Activated gamma-delta T cell treated with anti-CD3 and anti-CD28 coated beads, Interleukin-2, amount 50 U/mL, for 16 hours (primary cell): Measurements from ENCODE around the gene SPEM2.
A peak's percentile ranks its signal among the peaks of the same experiment; 100 is the strongest.

Experiments used
- DNase-seq: peaks from one replicate; pipeline ENCODE4 v3.0.0-alpha.2; 2020; ENCODE audit warnings: low read depth

The SPEM2 gene

DNA sequence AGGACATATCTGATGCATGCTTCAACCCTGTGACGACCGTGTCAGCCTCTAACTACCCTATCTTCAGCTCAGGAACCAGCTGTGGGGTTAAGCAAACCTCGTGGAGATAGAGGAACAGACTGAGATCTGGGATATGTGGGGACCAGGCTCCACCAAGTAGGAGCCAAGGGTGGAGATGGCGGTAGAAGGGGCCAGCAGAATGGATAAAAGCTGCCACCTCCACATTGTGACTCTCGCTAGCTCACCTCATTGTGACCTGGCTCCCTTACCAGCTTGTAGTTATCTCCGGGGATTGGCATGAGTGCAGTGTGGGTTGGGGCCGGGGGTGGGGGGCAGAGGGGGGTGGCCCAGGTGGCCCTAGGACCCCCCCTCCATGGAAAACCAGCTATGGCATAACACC is at the start of gene SPEM2:
Gene SPEM2, plus strand, starts transcription at position 301 of the 400 bp plus-strand sequence. Its CDS starts 73 bp downstream, at position 374.
- DNase-seq: no peak

DNA sequence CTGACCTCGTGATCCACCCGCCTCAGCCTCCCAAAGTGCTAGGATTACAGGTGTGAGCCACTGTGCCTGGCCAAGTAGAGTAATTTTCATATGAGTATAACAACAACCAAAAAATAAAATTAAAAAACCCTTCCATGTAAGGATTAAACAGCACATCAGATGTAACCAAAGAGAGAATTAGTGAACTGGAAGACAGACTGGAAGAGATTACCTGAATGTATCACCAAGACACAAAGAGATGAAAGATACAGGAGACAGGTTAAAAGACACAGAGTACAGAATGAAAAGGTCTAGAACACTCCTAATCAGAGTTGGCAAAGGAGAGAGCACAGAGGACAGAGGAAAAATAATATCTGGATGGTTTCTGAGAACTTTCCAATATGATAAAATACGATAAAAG is 46.3 kb upstream of the SPEM2 start:
- no peak for DNase-seq

DNA sequence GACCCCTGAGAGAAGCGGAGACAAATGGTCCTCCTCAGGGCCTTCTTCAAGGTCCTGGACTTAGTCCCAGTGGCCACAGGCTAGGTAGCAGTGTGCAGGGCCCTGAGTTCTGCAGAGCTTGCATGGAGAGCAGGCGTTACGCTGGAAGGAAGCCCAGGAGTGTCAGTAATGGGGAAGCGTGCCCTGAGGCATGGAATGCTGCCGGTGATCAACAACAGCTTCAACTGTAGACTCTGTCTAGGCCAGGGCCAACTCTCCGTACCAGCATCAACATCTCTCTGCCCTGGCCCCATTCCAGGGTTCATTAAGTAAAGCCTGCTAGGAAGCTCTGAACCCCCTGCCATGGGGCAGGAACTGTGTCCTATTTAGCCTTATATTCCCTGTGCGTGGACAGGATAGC is 45.1 kb upstream of the SPEM2 start:
- DNase-seq: no peak

DNA sequence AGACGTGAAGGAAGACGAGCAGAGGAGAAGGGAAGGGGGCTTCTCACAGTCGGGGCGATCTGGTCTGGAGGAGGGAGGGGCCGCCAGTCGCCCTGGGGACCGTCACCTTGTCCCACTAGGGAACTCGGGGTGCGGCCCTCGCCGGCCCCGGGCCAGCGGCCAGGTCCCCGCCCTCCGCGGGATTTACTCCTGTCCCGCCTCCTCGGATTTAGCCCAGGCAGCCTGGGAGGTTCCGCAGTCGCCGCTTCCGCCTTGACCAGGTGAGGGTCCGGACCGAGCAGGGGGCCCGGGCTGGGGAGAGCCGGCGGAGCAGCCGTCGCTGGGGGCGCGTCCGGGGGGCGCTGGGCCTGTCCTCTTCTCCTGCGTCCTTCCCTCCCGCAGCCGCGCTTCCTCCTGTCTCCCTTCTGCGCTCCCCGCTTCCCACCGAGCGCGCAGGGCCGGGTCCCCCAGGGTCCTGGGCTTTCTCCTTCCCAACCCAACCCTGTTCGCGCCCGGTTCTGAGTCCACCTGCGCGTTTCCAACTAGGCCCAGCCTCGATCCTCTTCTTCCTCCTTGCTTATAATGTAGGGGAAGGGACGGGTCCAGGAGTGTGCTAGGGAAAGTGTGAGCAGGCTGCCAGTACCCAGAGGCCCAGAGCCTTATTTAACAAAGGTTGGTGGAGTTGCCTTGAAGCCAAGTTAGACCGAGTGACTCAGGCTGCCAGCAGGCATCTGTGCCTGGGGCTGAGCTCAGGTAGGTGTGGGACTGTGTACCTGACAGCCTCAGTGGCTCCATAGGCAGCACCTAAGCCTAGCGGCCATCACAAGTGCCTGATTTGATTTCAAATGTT is 44.3 kb upstream of the SPEM2 start, which contains the start of gene TNK1:
Gene TNK1, plus strand, starts transcription at position 235 of the 829 bp plus-strand sequence. CDS start 1,838 bp downstream, outside the sequence.
- no peak for DNase-seq

DNA sequence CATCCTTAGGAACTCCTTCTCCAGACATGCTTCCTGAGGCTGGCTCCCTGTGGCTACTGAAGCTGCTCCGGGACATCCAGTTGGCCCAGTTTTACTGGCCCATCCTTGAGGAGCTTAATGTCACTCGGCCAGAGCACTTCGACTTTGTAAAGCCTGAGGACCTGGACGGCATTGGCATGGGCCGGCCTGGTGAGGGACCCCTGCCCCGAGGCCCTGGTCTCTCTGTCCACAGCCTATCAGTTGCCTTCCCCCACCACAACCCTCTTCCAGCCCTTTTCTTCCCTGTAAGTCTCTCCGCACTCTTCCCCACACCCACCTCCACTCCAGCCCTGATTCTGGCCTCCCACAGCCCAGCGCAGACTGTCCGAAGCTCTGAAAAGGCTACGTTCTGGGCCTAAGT is 42.5 kb upstream of the SPEM2 start:
- DNase-seq: no peak

DNA sequence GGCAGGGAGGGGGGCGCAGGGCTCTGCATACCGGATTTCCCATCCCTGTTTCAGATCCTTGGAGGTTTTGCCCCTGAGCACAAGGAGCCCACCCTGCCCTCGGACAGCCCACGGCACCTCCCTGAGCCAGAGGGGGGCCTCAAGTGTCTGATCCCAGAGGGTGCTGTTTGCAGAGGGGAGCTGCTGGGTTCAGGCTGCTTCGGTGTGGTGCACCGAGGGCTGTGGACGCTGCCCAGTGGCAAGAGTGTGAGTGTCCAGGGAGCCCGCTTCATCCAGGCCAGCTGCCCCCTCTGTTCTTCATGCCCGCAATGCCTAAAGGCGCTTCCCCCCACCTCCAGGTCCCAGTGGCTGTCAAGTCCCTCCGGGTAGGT is 42.1 kb upstream of the SPEM2 start:
- DNase-seq: no peak

DNA sequence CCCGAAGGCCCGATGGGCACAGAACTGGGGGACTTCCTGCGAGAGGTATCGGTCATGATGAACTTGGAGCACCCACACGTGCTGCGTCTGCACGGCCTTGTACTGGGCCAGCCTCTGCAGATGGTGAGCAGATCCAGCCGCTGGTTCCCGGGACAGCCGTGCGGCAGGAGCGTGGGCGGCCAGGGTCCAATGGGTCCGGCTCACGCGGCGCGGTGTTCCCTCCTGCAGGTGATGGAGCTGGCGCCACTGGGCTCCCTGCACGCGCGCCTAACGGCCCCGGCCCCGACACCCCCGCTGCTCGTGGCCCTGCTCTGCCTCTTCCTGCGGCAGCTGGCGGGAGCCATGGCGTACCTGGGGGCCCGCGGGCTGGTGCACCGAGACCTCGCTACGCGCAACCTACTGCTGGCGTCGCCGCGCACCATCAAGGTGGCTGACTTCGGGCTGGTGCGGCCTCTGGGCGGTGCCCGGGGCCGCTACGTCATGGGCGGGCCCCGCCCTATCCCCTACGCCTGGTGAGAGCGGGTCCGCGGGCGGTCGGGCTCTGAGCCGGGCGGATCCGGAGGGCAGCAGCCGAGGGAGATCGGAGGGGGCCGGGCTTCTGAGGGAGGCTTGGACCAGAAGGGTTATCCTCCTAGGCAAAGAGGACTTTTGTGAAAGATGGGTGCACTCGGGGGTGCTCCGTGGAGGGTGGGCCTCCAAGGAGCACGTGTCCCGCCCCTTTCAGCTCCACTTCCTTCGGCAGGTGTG is 41.5 kb upstream of the SPEM2 start:
- DNase-seq: peak; percentile 64

DNA sequence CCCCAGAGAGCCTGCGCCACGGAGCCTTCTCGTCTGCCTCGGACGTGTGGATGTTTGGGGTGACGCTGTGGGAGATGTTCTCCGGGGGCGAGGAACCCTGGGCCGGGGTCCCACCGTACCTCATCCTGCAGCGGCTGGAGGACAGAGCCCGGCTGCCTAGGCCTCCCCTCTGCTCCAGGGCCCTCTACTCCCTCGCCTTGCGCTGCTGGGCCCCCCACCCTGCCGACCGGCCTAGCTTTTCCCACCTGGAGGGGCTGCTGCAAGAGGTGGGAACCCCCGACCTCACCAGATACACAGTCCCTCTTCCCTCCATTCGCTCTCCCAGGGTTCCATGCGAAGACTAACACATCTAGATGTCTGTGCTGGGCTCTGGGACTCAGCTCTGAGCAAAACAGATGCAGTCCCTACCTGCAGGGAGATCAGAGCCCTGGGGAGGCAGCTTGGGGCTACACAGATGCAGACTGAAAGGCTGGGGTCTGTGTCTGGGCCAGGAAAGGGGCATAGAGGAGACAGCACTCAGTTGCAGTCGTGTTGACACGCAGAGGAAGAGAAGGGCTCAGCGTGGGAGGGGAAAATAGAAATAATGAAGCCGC is 40.8 kb upstream of the SPEM2 start:
- no peak for DNase-seq

DNA sequence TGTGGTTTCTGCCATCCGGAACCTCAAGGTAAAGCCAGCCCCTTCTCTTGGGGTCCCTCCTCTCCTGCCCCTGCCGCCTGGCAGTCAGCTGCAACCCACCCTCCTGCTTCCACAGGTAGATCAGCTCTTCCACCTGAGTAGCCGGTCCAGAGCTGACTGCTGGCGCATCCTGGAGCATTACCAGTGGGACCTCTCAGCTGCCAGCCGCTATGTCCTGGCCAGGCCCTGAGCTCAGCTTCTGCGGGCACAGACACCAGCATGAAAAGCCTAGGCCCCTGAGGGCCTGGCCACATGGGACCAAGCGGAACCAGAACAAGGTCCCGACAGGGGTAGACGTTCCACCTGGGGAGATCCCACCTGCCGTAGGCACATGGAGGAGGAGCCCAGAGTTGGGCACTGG is 36.6 kb upstream of the SPEM2 start:
- no peak for DNase-seq

DNA sequence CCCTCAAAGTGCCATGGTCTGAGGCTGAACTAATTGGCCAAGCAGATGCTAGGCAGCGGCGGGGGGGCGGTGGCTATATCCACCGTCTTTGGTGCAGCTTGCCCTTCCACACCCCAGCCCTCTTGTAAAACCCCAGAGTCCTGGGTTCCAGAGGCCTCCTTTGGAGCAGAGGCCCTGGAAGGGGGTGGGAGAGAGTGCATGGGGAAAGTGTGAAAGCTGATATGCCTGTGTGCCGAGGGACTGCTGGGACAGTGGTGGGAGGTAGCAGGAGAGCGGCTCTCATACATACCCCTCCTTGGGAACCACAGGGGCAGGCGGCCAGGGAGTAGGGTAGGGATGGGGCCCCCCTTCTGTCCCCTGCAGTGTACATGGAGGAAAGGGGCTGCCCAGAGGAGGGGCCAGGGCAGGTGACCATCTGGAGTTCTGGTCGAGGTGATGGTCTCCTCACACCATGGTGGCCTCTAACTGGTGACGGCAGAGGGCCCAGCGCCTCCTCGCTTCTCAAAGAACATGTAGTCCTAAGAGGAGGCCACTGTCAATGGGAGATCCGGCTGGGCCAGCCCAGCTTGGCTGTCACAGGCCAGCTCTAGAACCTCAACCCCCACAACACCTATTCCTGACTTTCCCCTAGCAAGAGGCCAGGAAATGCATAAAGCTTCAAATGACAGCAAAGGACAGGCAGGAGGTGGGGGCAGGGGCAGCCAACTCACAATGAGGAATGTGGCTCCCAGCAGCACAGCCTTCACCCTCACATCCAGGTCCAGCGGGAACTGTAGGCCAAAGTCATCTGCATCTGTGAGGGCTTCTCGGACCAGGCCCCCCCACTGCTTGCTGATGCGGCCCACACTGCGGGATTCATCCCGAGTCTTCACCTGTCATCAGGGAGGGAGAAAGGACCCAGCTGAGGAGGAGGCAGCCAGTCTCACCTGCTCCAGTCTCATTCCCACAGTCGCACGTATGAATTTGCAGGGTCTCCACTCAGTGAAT is 35.2 kb upstream of the SPEM2 start:
- no peak for DNase-seq

DNA sequence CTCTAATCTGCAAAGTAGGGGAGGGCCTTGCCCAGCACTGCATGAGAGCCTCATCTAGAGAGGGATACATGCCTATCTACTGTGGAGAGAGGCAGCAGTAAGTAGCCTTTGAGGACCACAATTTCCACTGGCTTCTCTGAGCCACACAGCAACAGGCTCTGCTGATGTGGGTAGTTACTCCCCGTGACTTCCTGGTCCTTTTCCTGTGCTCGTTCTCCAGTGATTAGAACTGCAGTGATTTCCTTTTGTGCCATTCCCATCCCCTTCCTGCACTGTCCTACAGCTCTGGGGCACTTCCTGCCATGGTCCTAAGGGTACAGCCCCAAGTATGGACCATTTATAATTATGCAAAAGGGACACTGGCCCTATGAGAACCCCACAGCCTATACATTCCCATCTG is 34.1 kb upstream of the SPEM2 start:
- DNase-seq: no peak

DNA sequence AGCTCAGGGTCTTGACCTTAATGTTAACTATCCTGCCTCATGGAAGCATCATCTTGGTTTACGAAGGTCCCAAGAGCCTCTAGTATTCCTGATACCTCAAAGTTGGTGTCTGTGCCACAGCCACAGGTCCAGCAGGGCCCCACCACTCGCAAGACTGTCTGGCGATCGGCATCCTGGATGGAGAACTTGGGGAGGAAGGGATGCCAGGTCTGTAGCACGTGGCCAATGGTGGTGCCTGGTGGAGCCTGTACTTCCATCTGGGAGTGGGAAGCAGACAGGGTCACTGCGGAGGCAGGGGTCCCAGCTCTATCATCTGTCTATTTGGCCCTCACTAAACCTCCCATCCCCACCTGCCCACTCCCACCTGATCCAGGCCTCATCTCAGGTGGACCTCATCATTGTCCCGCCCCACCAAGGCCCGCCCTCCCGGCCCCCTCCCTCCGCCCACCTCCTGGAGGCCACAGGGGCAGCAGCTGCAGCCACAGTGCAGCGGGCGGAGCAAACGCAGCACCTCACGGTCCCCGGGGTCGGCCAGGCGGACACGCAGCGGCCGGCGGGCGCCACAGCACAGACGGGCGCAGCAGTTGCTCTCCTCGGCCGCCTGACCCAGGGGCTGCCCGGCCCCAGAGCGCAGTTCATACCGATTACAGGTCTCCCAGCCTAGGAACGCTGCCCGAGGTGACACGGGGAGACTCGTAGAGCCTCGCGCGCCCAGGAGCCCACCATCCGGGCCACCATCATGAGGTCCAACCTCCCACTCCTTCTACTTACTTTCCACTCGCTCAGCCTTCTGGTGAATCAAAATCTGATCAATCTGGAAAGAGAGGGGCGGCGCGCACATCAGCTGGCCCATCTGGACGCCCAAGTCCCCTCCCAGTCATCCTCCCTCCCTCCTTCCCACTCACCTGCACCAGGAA is 32.5 kb upstream of the SPEM2 start:
- DNase-seq: no peak

DNA sequence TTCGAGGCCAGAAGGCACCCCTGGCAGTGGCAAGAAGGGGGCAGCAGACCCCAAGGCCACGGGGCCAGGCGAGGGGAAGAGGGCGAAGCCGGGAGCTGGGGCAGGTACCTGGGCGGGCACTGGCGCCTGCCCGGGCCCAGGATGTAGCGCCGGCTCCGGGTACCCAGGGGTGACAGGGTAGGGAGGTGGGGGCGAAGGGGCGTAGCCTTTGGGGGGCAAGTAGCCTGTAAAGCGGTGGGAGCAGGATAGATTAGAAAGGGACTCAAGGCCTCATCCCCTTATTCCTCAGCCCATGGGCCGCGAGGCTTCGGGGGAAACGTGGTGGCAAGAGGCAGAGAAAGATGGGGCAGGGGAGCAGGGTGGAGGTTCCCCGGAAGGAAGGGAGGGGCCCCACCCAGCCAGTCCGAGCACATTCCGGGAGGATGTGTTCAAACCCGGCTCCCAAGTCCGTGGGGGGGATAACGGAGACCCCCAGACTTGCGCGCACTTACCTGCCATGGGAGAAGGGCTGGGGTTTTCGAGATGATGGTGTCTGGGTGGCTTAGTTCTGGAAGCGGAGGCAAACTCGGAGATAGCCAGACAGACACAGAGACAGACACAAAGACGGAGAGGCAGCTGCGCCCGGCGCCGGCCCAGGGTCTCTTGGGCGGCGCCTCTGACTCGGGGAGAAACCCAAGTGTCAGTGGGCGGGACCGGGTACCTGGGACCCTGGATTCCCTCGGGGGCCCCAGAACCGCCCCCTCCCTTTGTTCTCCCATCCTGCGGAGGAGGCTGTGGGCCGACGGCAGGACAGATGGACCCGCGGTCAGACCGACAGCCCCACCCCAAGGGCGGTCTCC is 31.6 kb upstream of the SPEM2 start:
- DNase-seq: peak; percentile 42

DNA sequence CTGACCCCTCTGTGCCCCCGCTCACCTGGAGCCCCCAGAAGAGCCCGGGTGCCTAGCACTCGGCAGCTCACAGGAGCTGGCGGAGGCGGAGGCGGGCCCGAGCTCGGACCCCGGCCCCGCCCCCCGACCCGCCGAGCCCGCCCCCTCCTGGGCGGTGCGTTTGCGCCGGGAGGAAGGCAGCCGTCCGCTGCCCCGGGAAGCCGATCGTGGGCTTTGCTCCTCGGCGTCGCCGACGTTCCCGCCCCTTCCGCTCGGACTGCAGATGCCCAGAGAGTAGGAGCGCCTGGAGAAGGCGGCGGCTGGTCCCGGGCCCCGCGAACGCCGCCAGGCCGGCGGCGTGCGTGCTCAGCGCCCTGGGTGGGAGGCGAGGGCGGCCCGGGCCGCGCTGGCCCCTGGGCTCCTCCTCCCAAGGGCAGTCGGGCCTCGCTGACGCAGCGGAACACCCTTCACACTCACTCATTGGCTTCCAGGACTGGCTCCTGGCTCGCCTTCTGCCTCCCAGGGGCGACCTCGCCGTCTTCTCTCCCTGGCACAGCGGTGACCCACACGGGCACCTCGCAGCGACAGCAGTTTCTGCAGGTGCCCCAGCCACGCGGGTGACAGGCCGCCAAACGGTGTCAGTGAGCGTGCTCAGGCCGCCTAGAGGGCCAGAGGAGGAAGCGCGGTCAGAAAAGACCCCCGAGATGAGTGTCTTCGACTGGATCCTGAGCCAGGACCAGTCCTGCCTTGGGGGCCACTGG is 30.8 kb upstream of the SPEM2 start, which contains the start of gene PLSCR3:
Gene PLSCR3, minus strand, starts transcription at position 74 of the 740 bp plus-strand sequence. CDS start 415 bp downstream, outside the sequence.
- DNase-seq: peak; percentile 69

DNA sequence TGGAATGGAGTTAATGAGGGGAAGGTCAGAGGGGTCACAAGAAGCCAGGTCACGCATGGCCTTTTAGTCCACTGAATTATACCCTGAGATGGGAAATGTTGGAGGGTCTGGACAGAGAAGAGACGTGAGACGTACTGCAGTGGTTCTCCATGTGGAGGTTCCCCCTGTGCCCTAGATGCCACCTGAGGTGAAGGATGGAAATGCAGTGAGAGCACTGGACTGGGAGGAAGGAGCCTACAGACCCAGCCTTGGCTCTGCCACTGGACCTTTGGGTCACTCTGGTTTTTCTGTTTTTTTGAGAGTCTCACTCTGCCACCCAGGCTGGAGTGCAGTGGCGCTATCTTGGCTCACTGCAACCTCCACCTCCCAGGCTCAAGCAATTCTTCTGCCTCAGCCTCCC is 29.3 kb upstream of the SPEM2 start:
- DNase-seq: no peak

DNA sequence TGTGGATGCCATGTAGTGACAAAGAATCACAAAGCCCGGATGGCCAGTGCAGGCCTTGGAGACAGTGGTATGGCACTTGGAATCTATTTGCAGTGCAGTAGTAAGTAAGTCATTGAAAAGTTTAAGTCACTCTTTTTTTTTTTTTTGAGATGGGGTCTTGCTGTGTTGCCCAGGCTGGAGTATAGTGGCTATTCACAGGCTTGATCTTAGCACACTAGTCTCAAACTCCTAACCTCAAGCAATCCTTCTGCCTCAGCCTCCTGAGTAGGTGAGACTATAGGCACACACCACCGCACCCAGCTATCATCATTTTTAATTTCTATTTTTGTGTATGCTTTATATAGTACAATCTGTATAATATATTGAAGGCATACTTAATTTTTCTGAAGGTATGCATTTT is 26.8 kb upstream of the SPEM2 start:
- DNase-seq: no peak

DNA sequence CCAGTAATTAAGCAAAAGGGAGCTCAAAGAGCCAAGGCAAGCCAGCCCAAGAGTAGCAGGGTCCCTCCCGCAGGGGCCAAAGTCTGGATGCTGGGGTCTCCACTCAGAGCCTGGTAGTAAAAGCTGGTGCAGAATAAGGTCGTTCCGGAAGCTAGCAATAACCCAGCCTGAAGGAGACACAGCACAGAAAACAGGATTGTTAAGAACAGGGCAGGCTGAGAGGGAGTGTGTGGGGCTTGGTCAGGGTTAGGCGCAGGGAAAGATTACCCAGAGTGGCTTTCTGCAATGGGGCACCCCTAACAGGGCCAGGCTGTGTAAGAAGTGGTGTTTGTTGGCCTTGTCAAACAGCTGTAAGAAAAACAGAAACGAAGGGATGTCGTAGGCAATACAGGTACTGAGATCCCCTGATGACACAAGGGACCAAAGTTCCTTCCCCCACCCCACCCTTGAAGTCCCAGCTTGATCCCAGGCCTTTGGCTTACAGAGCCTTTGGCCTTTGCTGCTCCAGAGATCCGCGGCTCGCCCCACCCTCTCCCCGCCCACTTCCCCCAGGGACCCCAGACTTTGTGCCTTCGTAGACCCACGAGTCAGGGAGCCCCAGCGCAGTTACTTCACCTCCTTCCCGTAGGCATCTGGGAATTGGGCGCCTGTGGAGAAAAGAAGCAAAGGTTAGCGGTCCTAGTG is 22.2 kb upstream of the SPEM2 start:
- DNase-seq: no peak

DNA sequence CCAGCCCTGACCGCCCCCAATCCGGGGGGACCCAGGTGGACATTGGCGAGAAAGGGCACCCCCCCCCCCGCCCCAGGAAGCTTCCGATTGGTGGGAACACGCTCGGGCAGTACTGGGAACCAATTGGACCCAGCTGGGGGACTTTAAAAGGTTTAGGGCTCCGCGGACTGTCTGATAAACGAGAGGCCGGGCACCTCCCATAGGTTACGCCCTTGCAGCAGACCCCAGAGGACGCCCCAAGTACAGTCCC is 21.8 kb upstream of the SPEM2 start:
- DNase-seq: no peak
